Erythroblast (primary cell): Measurements from ENCODE around the gene GPR176.

ENCODE experiments used
- GATA1 ChIP-seq: IDR thresholded peaks from 2 replicates; pipeline ENCODE4 v1.6.1; 2011; ENCODE audit warnings: low read depth, mild to moderate bottlenecking, control low read depth, low read length, moderate library complexity
- POLR2A ChIP-seq: IDR thresholded peaks from 2 replicates; pipeline ENCODE4 v1.6.1; 2011; ENCODE audit warnings: mild to moderate bottlenecking, low read length

- TF ChIP-seq POLR2A = no peak
- TF ChIP-seq GATA1 = no peak
Observed at GRCh38 chr15:39869858-39870515, 50.1 kb downstream of the GPR176 start.
